Measurements from ENCODE around the gene ST6GAL1.
"Not testable (repeated sequence)": the region's sequence is repeated elsewhere in the genome, so short reads cannot be mapped to it uniquely, and the experiment has no call there.

DNA sequence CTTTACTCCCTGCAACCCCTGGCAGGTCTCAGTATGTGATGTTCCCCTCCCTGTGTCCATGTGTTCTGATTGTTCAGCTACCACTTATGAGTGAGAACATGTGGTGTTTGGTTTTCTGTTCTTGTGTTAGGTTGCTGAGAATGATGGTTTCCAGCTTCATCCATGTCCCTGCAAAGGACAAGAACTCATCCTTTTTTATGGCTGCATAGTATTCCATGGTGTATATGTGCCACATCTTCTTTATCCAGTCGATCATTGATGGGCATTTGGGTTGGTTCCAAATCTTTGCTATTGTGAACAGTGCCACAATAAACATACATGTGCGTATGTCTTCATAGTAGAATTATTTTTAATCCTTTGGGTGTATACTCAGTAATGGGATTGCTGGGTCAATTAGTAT, 26.6 kb upstream of the ST6GAL1 start:
- TF ChIP-seq, protein P1, sequence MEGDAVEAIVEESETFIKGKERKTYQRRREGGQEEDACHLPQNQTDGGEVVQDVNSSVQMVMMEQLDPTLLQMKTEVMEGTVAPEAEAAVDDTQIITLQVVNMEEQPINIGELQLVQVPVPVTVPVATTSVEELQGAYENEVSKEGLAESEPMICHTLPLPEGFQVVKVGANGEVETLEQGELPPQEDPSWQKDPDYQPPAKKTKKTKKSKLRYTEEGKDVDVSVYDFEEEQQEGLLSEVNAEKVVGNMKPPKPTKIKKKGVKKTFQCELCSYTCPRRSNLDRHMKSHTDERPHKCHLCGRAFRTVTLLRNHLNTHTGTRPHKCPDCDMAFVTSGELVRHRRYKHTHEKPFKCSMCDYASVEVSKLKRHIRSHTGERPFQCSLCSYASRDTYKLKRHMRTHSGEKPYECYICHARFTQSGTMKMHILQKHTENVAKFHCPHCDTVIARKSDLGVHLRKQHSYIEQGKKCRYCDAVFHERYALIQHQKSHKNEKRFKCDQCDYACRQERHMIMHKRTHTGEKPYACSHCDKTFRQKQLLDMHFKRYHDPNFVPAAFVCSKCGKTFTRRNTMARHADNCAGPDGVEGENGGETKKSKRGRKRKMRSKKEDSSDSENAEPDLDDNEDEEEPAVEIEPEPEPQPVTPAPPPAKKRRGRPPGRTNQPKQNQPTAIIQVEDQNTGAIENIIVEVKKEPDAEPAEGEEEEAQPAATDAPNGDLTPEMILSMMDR (IDR thresholded peaks at IDR 0.05 in 4 of 5, conservative IDR thresholded peaks at IDR 0.05 in 1 of 5): not testable (repeated sequence)
- not testable (repeated sequence) for TF ChIP-seq POLR2A (IDR thresholded peaks at IDR 0.05)

Measured in gastrocnemius medialis (tissue), 4 donors.